Ishikawa (cell line): ENCODE results near the gene GLT6D1.

Source experiments
- CEBPB ChIP-seq: IDR thresholded peaks from 2 replicates; pipeline ENCODE4 v1.6.1; 2012
- CREB1 ChIP-seq: IDR thresholded peaks from 2 replicates; pipeline ENCODE4 v1.6.1; 2012; ENCODE audit warnings: low read depth
- EGR1 ChIP-seq: IDR thresholded peaks from 2 replicates; pipeline ENCODE4 v1.6.1; 2012
- EP300 ChIP-seq: IDR thresholded peaks from 2 replicates; pipeline ENCODE4 v1.6.1; 2012; ENCODE audit warnings: borderline replicate concordance
- FOXM1 ChIP-seq: IDR thresholded peaks from 2 replicates; pipeline ENCODE4 v1.6.1; 2012; ENCODE audit warnings: low read depth, borderline replicate concordance
- NFIC ChIP-seq: IDR thresholded peaks from 2 replicates; pipeline ENCODE4 v1.6.1; 2012
- RAD21 ChIP-seq: IDR thresholded peaks from 2 replicates; pipeline ENCODE4 v1.6.1; 2012; ENCODE audit warnings: low read depth
- TAF1 ChIP-seq: IDR thresholded peaks from 2 replicates; pipeline ENCODE4 v1.6.1; 2012; ENCODE audit warnings: low read depth, mild to moderate bottlenecking
- TCF12 ChIP-seq: IDR thresholded peaks from 2 replicates; pipeline ENCODE4 v1.6.1; 2012; ENCODE audit warnings: low read depth
- TEAD4 ChIP-seq: IDR thresholded peaks from 2 replicates; pipeline ENCODE4 v1.6.1; 2012
- YY1 ChIP-seq: IDR thresholded peaks from 2 replicates; pipeline ENCODE4 v1.6.1; 2012; ENCODE audit warnings: low read depth
- ZBTB7A ChIP-seq: IDR thresholded peaks from 2 replicates; pipeline ENCODE4 v1.6.1; 2012; ENCODE audit warnings: low read depth
- TF ChIP-seq, protein P1 (sequence below): IDR thresholded peaks from 2 replicates; pipeline ENCODE4 v1.6.1; 2012
- TF ChIP-seq, protein P2 (sequence below): IDR thresholded peaks from 2 replicates; pipeline ENCODE4 v1.6.1; 2012
- TF ChIP-seq, protein P3 (sequence below): IDR thresholded peaks from 2 replicates; pipeline ENCODE4 v1.6.1; 2012; ENCODE audit warnings: low read depth, mild to moderate bottlenecking

The GLT6D1 gene

DNA sequence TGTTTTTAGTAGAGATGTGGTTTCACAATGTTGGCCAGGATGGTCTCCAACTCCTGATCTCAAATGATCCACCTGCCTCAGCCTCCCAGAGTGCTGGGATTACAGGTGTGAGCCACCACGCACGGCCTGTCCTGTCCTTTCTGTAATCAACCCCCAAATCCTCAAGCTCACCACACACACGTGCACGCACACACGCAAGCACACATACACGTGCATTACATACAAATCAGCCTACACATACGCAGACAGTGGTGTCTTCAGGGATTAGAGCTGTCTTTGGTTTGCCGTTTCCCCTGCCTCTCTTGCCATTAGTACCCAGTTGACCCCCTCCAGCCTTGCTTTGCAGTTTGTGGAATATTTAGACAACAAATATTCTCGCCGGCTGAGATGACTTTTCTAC is 6.5 kb downstream of the GLT6D1 start:
- no peak for TF ChIP-seq TCF12
- no peak for TF ChIP-seq RAD21
- no peak for TF ChIP-seq CEBPB
- no peak for TF ChIP-seq ZBTB7A
- TF ChIP-seq TEAD4 = no peak
- TF ChIP-seq, protein P1, sequence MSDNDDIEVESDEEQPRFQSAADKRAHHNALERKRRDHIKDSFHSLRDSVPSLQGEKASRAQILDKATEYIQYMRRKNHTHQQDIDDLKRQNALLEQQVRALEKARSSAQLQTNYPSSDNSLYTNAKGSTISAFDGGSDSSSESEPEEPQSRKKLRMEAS = no peak
- TF ChIP-seq, protein P2, sequence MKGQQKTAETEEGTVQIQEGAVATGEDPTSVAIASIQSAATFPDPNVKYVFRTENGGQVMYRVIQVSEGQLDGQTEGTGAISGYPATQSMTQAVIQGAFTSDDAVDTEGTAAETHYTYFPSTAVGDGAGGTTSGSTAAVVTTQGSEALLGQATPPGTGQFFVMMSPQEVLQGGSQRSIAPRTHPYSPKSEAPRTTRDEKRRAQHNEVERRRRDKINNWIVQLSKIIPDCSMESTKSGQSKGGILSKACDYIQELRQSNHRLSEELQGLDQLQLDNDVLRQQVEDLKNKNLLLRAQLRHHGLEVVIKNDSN = no peak
- TF ChIP-seq NFIC = no peak

DNA sequence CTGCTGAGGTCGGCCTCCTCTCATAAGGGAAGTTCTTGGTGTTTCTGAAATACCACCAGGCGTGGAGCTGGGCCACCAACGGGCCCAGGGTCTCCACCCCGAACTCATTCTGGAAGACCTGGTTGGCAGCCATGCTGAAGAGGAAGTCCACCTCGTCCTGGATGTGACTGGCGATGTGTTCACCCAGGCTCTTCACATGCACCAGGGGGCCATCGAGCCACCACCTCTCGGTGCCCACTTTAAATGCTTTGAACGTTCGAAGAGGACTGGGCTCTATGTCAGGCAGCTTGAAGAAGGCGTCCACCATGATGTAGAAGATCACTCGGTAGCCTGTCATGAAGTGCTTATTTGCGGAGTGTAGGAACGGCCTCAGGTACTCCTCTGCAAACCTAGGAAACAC is 15.1 kb downstream of the GLT6D1 start:
- TF ChIP-seq RAD21 (no peak), ZBTB7A (no peak), TCF12 (no peak), FOXM1 (no peak), YY1 (no peak), EGR1 (no peak), CEBPB (no peak), TAF1 (no peak)
- TF ChIP-seq, protein P1 = no peak

DNA sequence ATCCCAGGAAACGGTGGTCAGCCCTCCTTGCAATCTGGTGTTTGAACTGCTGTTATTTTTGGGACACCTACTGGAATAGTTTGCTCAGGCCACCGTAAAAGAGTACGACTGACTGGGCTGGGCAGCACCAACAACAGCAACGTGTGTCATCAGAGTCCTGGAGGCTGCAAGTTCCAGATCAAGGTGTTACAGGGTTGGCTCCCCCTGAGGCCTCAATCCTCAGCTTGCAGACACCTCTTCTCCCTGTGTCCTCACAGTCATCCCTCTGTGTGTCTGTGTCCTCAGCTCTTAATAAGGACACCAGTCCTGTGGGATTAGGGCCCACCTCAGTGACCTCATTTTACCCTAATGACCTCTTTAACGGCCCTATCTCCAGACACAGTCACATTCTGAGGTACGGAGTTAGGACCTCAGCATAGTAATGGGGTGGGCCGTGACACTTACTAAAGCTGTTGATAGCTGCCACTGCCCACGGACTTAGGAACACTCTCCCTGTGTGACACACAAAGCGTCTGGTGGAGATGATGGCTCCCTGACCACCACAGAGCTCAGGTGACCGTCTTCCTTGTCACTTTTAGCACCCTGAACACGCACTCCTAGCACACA is 16.8 kb downstream of the GLT6D1 start:
- TF ChIP-seq, protein P3, sequence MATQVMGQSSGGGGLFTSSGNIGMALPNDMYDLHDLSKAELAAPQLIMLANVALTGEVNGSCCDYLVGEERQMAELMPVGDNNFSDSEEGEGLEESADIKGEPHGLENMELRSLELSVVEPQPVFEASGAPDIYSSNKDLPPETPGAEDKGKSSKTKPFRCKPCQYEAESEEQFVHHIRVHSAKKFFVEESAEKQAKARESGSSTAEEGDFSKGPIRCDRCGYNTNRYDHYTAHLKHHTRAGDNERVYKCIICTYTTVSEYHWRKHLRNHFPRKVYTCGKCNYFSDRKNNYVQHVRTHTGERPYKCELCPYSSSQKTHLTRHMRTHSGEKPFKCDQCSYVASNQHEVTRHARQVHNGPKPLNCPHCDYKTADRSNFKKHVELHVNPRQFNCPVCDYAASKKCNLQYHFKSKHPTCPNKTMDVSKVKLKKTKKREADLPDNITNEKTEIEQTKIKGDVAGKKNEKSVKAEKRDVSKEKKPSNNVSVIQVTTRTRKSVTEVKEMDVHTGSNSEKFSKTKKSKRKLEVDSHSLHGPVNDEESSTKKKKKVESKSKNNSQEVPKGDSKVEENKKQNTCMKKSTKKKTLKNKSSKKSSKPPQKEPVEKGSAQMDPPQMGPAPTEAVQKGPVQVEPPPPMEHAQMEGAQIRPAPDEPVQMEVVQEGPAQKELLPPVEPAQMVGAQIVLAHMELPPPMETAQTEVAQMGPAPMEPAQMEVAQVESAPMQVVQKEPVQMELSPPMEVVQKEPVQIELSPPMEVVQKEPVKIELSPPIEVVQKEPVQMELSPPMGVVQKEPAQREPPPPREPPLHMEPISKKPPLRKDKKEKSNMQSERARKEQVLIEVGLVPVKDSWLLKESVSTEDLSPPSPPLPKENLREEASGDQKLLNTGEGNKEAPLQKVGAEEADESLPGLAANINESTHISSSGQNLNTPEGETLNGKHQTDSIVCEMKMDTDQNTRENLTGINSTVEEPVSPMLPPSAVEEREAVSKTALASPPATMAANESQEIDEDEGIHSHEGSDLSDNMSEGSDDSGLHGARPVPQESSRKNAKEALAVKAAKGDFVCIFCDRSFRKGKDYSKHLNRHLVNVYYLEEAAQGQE = no peak
- no peak for TF ChIP-seq YY1
- TF ChIP-seq CEBPB = no peak
- no peak for TF ChIP-seq NFIC
- no peak for TF ChIP-seq TEAD4
- TF ChIP-seq ZBTB7A = no peak
- TF ChIP-seq CREB1 = no peak
- TF ChIP-seq, protein P2 = no peak
- TF ChIP-seq, protein P1 = no peak
- TF ChIP-seq FOXM1 = no peak
- TF ChIP-seq TCF12 = no peak
- TF ChIP-seq EP300 = no peak
- no peak for TF ChIP-seq RAD21
- no peak for TF ChIP-seq TAF1
- no peak for TF ChIP-seq EGR1

DNA sequence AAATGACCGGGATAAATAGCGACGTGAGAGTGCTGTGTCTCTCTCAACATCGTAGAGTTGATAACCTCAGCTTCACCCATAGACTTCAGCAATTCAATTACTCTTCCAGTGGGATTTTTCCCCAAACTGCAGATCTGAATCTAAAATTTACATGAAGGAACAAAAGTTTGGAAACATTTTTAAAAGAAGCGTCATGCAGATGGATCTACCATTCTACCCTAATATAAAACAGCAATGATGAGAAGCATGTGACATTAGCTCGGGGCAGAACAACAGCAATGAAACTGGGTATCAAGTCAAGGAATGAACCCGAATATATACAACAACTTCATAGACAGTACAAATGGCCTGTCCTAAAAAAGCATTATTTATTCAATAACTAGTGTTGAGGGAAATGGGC is 18.8 kb downstream of the GLT6D1 start:
- TF ChIP-seq, protein P2 = no peak
- no peak for TF ChIP-seq NFIC
- no peak for TF ChIP-seq TCF12
- TF ChIP-seq FOXM1 = no peak
- TF ChIP-seq, protein P3 = no peak
- TF ChIP-seq EP300 = no peak
- no peak for TF ChIP-seq TEAD4
- no peak for TF ChIP-seq EGR1
- TF ChIP-seq TAF1 = no peak
- no peak for TF ChIP-seq ZBTB7A
- TF ChIP-seq YY1 = no peak
- TF ChIP-seq, protein P1 = no peak
- no peak for TF ChIP-seq CREB1
- no peak for TF ChIP-seq RAD21
- TF ChIP-seq CEBPB = no peak

DNA sequence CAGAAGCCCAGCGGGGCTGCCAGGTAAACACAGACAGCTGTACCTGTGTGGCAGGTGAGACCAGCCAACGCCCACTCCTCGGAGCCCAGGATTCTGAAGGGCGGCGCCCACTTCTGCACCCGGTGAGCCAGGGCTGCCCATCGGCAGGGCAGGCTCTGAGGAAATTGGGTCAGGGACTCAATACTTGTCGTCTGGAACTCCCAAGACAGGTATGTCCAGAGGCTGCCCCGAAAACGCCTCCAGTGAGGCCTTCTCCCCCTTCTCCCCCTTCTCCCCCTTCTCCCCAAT is 19.8 kb downstream of the GLT6D1 start:
- TF ChIP-seq RAD21 (no peak), YY1 (no peak), CREB1 (no peak), TCF12 (no peak), ZBTB7A (no peak), NFIC (no peak), FOXM1 (no peak), TEAD4 (no peak), CEBPB (no peak), EGR1 (no peak), EP300 (no peak), TAF1 (no peak)
- TF ChIP-seq, protein P3 = no peak
- TF ChIP-seq, protein P2 = no peak
- TF ChIP-seq, protein P1 = no peak
